ENCODE measurements around the gene SLC27A4.

Gene SLC27A4

GRCh38 chr9:128369024-128369706, 28.8 kb downstream of the SLC27A4 start:
- DNase-seq = no peak

- DNase-seq = no peak
Observed at GRCh38 chr9:128370367-128370751, 30.0 kb downstream of the SLC27A4 start.

- DNase-seq = peak; percentile 95
Observed at GRCh38 chr9:128370752-128371629, 30.7 kb downstream of the SLC27A4 start, which contains the start of gene URM1. TSS of gene URM1 (plus strand) at chr9:128371374. CDS start at chr9:128371381, 7 bp downstream.

- DNase-seq = no peak
Observed at GRCh38 chr9:128371630-128372117, 31.3 kb downstream of the SLC27A4 start.

- no peak for DNase-seq
Observed at GRCh38 chr9:128372188-128372641, 31.9 kb downstream of the SLC27A4 start.

- no peak for DNase-seq
Observed at GRCh38 chr9:128372784-128373183, 32.5 kb downstream of the SLC27A4 start.

- no peak for DNase-seq
Observed at GRCh38 chr9:128374221-128374675, 33.9 kb downstream of the SLC27A4 start.

- no peak for DNase-seq
Observed at GRCh38 chr9:128375865-128376264, 35.5 kb downstream of the SLC27A4 start.

GRCh38 chr9:128382261-128382660, 41.9 kb downstream of the SLC27A4 start:
- DNase-seq = no peak

GRCh38 chr9:128383007-128383753, 42.9 kb downstream of the SLC27A4 start:
- DNase-seq = no peak

GRCh38 chr9:128383791-128384190, 43.5 kb downstream of the SLC27A4 start:
- DNase-seq = no peak

- DNase-seq = no peak
Observed at GRCh38 chr9:128384801-128385495, 44.6 kb downstream of the SLC27A4 start.

- DNase-seq = no peak
Observed at GRCh38 chr9:128385496-128386460, 45.5 kb downstream of the SLC27A4 start.

GRCh38 chr9:128388150-128388549, 47.8 kb downstream of the SLC27A4 start:
- DNase-seq = no peak

- DNase-seq = no peak
Observed at GRCh38 chr9:128389395-128390149, 49.2 kb downstream of the SLC27A4 start.

GRCh38 chr9:128390150-128390812, 50.0 kb downstream of the SLC27A4 start:
- no peak for DNase-seq

GRCh38 chr9:128390813-128391711, 50.7 kb downstream of the SLC27A4 start:
- no peak for DNase-seq

GRCh38 chr9:128391956-128392301, 51.6 kb downstream of the SLC27A4 start:
- no peak for DNase-seq

Data from stimulated activated CD8-positive, alpha-beta memory T cell treated with anti-CD3 and anti-CD28 coated beads, Interleukin-4, amount 100 ng/mL, for 48 hours (primary cell).